K562 (cell line): ENCODE data around the gene ZNF322. TPM values are rescaled to one million over a fixed set of nuclear protein-coding genes. Genes with fewer than 3 reads are reported as not detected.

Source experiments
- C11orf30 ChIP-seq: fragments of 450-650 bp; IDR thresholded peaks from 2 replicates; pipeline ENCODE4 v1.6.1; 2016; ENCODE audit warnings: low read depth, mild to moderate bottlenecking
- CBX3 ChIP-seq, 2 experiments: IDR thresholded peaks; 1 replicate in 1 of 2; 2 replicates in 1 of 2; pipeline ENCODE4 v1.6.1; 2012; ENCODE audit warnings: inconsistent platforms in 2 of 2, low read length in 2 of 2, borderline replicate concordance in 1 of 2, control low read depth in 1 of 2
- ESRRA ChIP-seq: fragments of 450-650 bp; IDR thresholded peaks from 2 replicates; pipeline ENCODE4 v1.6.1; 2014; ENCODE audit warnings: low read depth, mild to moderate bottlenecking, moderate library complexity, borderline replicate concordance
- FOXK2 ChIP-seq, 2 experiments: fragments of 450-650 bp; IDR thresholded peaks in 1 of 2; conservative IDR thresholded peaks in 1 of 2; 2 replicates each; pipeline ENCODE4 v1.6.1; 2016; ENCODE audit warnings: low read depth in 2 of 2, mild to moderate bottlenecking in 1 of 2
- GABPB1 ChIP-seq: sonication (generic); formaldehyde crosslinking; IDR thresholded peaks from 2 replicates; pipeline ENCODE4 v1.8.0; 2022; ENCODE audit warnings: mild to moderate bottlenecking, missing genetic modification reagents
- JUND ChIP-seq, 2 experiments: IDR thresholded peaks; 2 replicates in 1 of 2; 3 replicates in 1 of 2; pipeline ENCODE4 v1.6.1; 2011; ENCODE audit warnings: borderline replicate concordance in 2 of 2, low read depth in 2 of 2, low read length in 2 of 2, improper control_type of control experiment in 1 of 2, missing biosample characterization in 1 of 2, missing genetic modification characterization in 1 of 2, missing genetic modification reagents in 1 of 2
- MBD2 ChIP-seq: sonication (generic); IDR thresholded peaks from 2 replicates; pipeline ENCODE4 v1.6.1; 2016; ENCODE audit warnings: low read depth, borderline replicate concordance
- NBN ChIP-seq: fragments of 450-650 bp; IDR thresholded peaks from 2 replicates; pipeline ENCODE4 v1.6.1; 2016; ENCODE audit warnings: low read depth, mild to moderate bottlenecking
- NELFE ChIP-seq: IDR thresholded peaks from 2 replicates; pipeline ENCODE4 v1.6.1; 2011; ENCODE audit warnings: mild to moderate bottlenecking; ENCODE audit not compliant: insufficient read depth, insufficient read length
- NFIX ChIP-seq: fragments of 250-450 bp; sonication (Bioruptor Pico); IDR thresholded peaks from 2 replicates; pipeline ENCODE4 v1.4.0; 2020; ENCODE audit warnings: low read depth, mild to moderate bottlenecking, moderate library complexity
- NR3C1 ChIP-seq: sonication (generic); formaldehyde crosslinking; IDR thresholded peaks from 2 replicates; pipeline ENCODE4 v1.8.1; 2022; ENCODE audit warnings: missing genetic modification reagents
- POU5F1 ChIP-seq: fragments of 150-350 bp; IDR thresholded peaks from 2 replicates; pipeline ENCODE4 v1.6.1; 2014; ENCODE audit warnings: borderline replicate concordance, low read length, low read depth, mild to moderate bottlenecking; ENCODE audit not compliant: partially characterized antibody
- PTBP1 ChIP-seq: fragments of 200-400 bp; formaldehyde crosslinking; IDR thresholded peaks from 2 replicates; pipeline ENCODE4 v1.6.1; 2017; ENCODE audit warnings: low read depth, low read length
- SMARCA5 ChIP-seq: fragments of 450-650 bp; IDR thresholded peaks from 2 replicates; pipeline ENCODE4 v1.6.1; 2016
- TAF9B ChIP-seq: fragments of 450-650 bp; IDR thresholded peaks from 2 replicates; pipeline ENCODE4 v1.6.1; 2018; ENCODE audit warnings: mild to moderate bottlenecking; ENCODE audit not compliant: partially characterized antibody
- TOE1 ChIP-seq, 2 experiments: fragments of 450-650 bp in 1 of 2; sonication (generic) in 1 of 2; formaldehyde crosslinking in 1 of 2; IDR thresholded peaks; 2 replicates each; pipeline versions ENCODE4 v1.7.1 to v1.8.0; 2016 to 2022; ENCODE audit warnings: borderline replicate concordance in 2 of 2, mild to moderate bottlenecking in 2 of 2, antibody characterized with exemption in 1 of 2, inconsistent platforms in 1 of 2, low read depth in 1 of 2, missing genetic modification reagents in 1 of 2, moderate library complexity in 1 of 2
- ZNF609 ChIP-seq: sonication (generic); formaldehyde crosslinking; IDR thresholded peaks from 2 replicates; pipeline ENCODE4 v1.8.1; 2023; ENCODE audit warnings: missing genetic modification reagents, mild to moderate bottlenecking, borderline replicate concordance
- polyA plus RNA-seq, 8 experiments: library from polyadenylated mRNA; depleted of rRNA in 4 of 8; stranded (reverse) in 5 of 8; unstranded in 3 of 8; fragments of >200 nt; fragmentation: Nextera tagmentation in 2 of 8; fragmentation: Illumina TruSeq in 1 of 8; extraction: Ambion mirVana in 2 of 8; extraction: Trizol in 1 of 8; gene quantifications; 2 replicates each; pipeline versions ENCODE4 v1.2.1 to v1.2.3, GENCODE V29; 2011 to 2014; ENCODE audit warnings: inconsistent platforms in 1 of 8, missing spikeins in 1 of 8
- total RNA-seq, 7 experiments: library from RNA; depleted of rRNA in 6 of 7; stranded (reverse); fragments of >200 nt in 6 of 7; fragmentation: Illumina TruSeq in 2 of 7; extraction: Trizol in 2 of 7; gene quantifications; 2 replicates each; pipeline versions ENCODE4 v1.2.1 to v1.2.3, GENCODE V29; 2011 to 2021; ENCODE audit warnings: low replicate concordance in 1 of 7
- TF ChIP-seq, protein P1 (sequence below): sonication (generic); formaldehyde crosslinking; IDR thresholded peaks from 2 replicates; pipeline ENCODE4 v1.9.0; 2022; ENCODE audit warnings: mild to moderate bottlenecking, missing genetic modification reagents
- TF ChIP-seq, protein P2 (sequence below), 2 experiments: fragments of 200-800 bp in 1 of 2; sonication (Bioruptor generic) in 1 of 2; sonication (generic) in 1 of 2; formaldehyde crosslinking in 1 of 2; IDR thresholded peaks in 1 of 2; conservative IDR thresholded peaks in 1 of 2; 2 replicates each; pipeline versions ENCODE4 v1.5.0 to v1.6.1; 2016 to 2020; ENCODE audit warnings: missing compliant biosample characterization in 1 of 2, missing genetic modification characterization in 1 of 2, missing genetic modification reagents in 1 of 2

The ZNF322 gene
- total and polyA plus RNA-seq, 9 of the 15 experiments (the other 6 are each of a cell fraction or from before 2014, with no cell fraction given): 4.7 to 31.2 (median 18.7) TPM

DNA sequence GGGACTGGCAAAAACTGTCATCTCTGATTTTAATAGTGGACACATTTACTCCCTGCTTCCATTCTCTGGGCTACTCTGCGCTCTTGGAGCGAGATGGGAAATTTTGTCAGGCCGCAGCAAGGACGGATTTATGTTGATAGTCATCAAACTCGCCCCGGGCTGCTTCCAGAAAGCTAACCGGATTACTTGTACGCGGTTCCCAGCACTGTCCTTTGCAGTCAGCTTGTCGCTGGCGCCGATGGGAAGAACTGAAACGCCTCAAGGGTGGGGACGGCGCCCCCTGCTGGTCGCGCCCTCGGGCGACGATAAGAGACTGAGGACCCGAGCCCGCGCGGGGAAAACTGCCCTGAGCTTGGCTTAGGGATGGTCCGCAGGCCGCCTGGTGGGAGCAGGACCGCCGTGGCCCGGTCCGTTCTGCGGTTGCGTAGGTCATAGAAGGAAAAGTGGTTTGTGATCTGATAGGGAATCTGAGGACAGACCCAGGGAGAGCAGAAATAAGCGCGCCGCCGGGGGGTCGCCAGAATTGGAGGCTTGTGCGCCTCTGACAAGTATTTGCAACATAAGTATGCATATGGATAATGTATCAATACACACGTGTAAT lies 63.8 kb downstream of the ZNF322 start (continued):
- TF ChIP-seq, protein P1, sequence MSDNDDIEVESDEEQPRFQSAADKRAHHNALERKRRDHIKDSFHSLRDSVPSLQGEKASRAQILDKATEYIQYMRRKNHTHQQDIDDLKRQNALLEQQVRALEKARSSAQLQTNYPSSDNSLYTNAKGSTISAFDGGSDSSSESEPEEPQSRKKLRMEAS (CRISPR knock-in tag): peak; percentile 17
- TF ChIP-seq MBD2 (peak; percentile 19; the same call in 1 of the 2 replicates), NR3C1 (CRISPR knock-in tag) (no peak), GABPB1 (CRISPR knock-in tag) (peak; percentile 70; the same call in 1 of the 2 replicates), NFIX (CRISPR knock-in tag) (no peak), NBN (peak; percentile 93), NELFE (no peak), C11orf30 (no peak), JUND (IDR thresholded peaks at IDR 0.05; ENCODE audit: borderline replicate concordance, low read depth, low read length) (peak; percentile 78), JUND (tag; IDR thresholded peaks at IDR 0.05; ENCODE audit: borderline replicate concordance, low read depth, low read length) (peak; percentile 44; the same call in 1 of the 3 replicates), CBX3 (IDR thresholded peaks at IDR 0.05; ENCODE audit: borderline replicate concordance in 1 of 2, low read length in 2 of 2) (peak in 1 of 2 experiments; percentile 74; a peak in 1 of 3 replicates), POU5F1 (no peak), FOXK2 (conservative IDR thresholded peaks at IDR 0.05 in 1 of 2, IDR thresholded peaks at IDR 0.05 in 1 of 2; ENCODE audit: low read depth in 2 of 2) (no peak), TOE1 (IDR thresholded peaks at IDR 0.05; ENCODE audit: borderline replicate concordance) (peak; percentile 37; the same call in 1 of the 2 replicates), TOE1 (CRISPR knock-in tag; IDR thresholded peaks at IDR 0.05; ENCODE audit: borderline replicate concordance, low read depth) (no peak; the same call in 1 of the 2 replicates), ESRRA (peak; percentile 87), PTBP1 (no peak), SMARCA5 (peak; percentile 70), TAF9B (no peak), ZNF609 (no peak)
- TF ChIP-seq, protein P2, sequence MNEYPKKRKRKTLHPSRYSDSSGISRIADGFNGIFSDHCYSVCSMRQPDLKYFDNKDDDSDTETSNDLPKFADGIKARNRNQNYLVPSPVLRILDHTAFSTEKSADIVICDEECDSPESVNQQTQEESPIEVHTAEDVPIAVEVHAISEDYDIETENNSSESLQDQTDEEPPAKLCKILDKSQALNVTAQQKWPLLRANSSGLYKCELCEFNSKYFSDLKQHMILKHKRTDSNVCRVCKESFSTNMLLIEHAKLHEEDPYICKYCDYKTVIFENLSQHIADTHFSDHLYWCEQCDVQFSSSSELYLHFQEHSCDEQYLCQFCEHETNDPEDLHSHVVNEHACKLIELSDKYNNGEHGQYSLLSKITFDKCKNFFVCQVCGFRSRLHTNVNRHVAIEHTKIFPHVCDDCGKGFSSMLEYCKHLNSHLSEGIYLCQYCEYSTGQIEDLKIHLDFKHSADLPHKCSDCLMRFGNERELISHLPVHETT (CRISPR knock-in tag; conservative IDR thresholded peaks at IDR 0.05 in 1 of 2, IDR thresholded peaks at IDR 0.05 in 1 of 2): peak in 1 of 2 experiments; percentile 25; a peak in 1 of 4 replicates
